Hematopoietic multipotent progenitor cell treated with erythropoietin and hydrocortisone succinate and interleukin-3 and kit ligand, for 15 days (in vitro differentiated cells): ENCODE data around the gene SLC12A9.
"Not testable (repeated sequence)": the region's sequence is repeated elsewhere in the genome, so short reads cannot be mapped to it uniquely, and the experiment has no call there.

Source experiments
- DNase-seq: peaks from one replicate; pipeline ENCODE4 v3.0.0-alpha.2; 2015; ENCODE audit warnings: low spot score

The SLC12A9 gene

GRCh38 chr7:100896732-100897608 lies 44.5 kb downstream of the SLC12A9 start:
- peak; percentile 69 for DNase-seq

GRCh38 chr7:100897772-100898454 lies 45.4 kb downstream of the SLC12A9 start:
- DNase-seq: peak; percentile 68

- no peak for DNase-seq
Observed at GRCh38 chr7:100899432-100899831, 46.9 kb downstream of the SLC12A9 start.

GRCh38 chr7:100900978-100901377 lies 48.5 kb downstream of the SLC12A9 start:
- no peak for DNase-seq

GRCh38 chr7:100901921-100902332 lies 49.4 kb downstream of the SLC12A9 start:
- no peak for DNase-seq

- DNase-seq: no peak
Observed at GRCh38 chr7:100902638-100903037, 50.1 kb downstream of the SLC12A9 start.

GRCh38 chr7:100908512-100908911 lies 56.0 kb downstream of the SLC12A9 start:
- DNase-seq: no peak

GRCh38 chr7:100910443-100910842 lies 57.9 kb downstream of the SLC12A9 start:
- DNase-seq: not testable (repeated sequence)

GRCh38 chr7:100911484-100911883 lies 59.0 kb downstream of the SLC12A9 start:
- DNase-seq: no peak

GRCh38 chr7:100914208-100914878 lies 61.8 kb downstream of the SLC12A9 start:
- DNase-seq: no peak

- peak; percentile 19 for DNase-seq
Observed at GRCh38 chr7:100914879-100915447, 62.5 kb downstream of the SLC12A9 start.
